Left colon (tissue), 2 donors: Measurements from ENCODE around the gene NUP58. TPM values are rescaled to one million over a fixed set of nuclear protein-coding genes. Genes with fewer than 3 reads are reported as not detected.
A peak's percentile ranks its signal among the peaks of the same experiment; 100 is the strongest.

Experiments
- ATAC-seq: fragments of 200-7000 bp; cut with Tn5 transposase; one replicate; pipeline ENCODE4 v1.9.1; 2020; ENCODE audit warnings: mild to moderate bottlenecking, moderate library complexity
- DNase-seq, 2 donors: peaks; one replicate each; pipeline ENCODE4 v3.0.0-alpha.2; 2020
- intact Hi-C, 2 donors: fragments of 100-400 bp; cut with DNase I in 1 of 2; cut with micrococcal nuclease in 1 of 2; formaldehyde crosslinking; loops; one replicate each; pipeline versions ENCODE4 v1.11.2 to v1.14.0; 2022; cut with DNase I, micrococcal nuclease
- long read RNA-seq: library from polyadenylated mRNA; unstranded; transcript quantifications from one replicate; pipeline ENCODE4 v2.0.0, GENCODE V29; 2021
- total RNA-seq, 2 donors: library from RNA; stranded (reverse); fragmentation: NEBNext Ultra II Directional; extraction: Animal tissue kit (Norgen Biotek cat#: 25700); gene quantifications; one replicate each; pipeline ENCODE4 v1.2.1, GENCODE V29; 2021
- donor health status: DM: no; HTN: no; CAD: no.
- donor health status: DM: yes; HTN: yes; CAD: no.

NUP58 gene, protein sequence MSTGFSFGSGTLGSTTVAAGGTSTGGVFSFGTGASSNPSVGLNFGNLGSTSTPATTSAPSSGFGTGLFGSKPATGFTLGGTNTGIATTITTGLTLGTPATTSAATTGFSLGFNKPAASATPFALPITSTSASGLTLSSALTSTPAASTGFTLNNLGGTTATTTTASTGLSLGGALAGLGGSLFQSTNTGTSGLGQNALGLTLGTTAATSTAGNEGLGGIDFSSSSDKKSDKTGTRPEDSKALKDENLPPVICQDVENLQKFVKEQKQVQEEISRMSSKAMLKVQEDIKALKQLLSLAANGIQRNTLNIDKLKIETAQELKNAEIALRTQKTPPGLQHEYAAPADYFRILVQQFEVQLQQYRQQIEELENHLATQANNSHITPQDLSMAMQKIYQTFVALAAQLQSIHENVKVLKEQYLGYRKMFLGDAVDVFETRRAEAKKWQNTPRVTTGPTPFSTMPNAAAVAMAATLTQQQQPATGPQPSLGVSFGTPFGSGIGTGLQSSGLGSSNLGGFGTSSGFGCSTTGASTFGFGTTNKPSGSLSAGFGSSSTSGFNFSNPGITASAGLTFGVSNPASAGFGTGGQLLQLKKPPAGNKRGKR
- total RNA-seq, result 10 to 100 TPM; 28.7 to 32.6 TPM
- long read RNA-seq, full-length matches to known transcripts, result 7 of 13 reads
- long read RNA-seq, partial matches to known transcripts, result 2 of 13 reads
- long read RNA-seq, other reads (novel, unspliced or antisense), result 4 of 13 reads

DNA sequence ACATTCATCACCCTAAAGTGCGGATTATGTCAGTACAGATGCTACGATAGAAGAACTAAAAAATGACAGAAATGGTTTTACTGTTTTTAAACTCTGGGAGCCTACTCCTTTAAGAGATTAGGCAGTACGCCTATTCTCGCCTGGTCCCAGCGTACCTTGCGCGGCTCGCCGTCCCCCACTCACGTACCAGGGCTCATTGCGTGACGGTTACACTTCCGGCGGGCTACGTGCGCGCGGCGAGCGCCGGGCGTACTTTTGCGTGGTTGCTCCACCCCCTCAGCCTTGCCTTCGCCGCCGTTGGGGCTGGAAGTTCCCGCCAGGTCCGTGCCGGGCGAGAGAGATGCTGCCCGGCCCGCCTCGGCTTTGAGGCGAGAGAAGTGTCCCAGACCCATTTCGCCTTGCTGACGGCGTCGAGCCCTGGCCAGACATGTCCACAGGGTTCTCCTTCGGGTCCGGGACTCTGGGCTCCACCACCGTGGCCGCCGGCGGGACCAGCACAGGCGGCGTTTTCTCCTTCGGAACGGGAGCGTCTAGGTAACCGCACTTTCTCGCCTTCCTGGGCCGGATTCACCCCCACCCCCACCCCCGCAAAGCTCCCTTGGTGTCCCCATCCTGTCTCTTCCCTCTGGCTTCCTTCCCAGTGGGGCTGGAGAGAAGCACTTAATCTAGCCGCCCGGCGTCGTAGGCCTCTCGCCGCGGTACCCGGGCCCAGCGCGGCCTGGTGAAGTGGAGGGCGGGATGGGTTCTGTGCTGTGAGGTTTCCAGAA, at the start of gene NUP58:
Gene NUP58 (plus strand): TSS at position 279 of the 767 bp plus-strand sequence. CDS start 149 bp downstream, at position 428.
- intact Hi-C loops, result no loop called here
- peak; percentile 100 for ATAC-seq
- peak; percentile 95 to 97 for DNase-seq

DNA sequence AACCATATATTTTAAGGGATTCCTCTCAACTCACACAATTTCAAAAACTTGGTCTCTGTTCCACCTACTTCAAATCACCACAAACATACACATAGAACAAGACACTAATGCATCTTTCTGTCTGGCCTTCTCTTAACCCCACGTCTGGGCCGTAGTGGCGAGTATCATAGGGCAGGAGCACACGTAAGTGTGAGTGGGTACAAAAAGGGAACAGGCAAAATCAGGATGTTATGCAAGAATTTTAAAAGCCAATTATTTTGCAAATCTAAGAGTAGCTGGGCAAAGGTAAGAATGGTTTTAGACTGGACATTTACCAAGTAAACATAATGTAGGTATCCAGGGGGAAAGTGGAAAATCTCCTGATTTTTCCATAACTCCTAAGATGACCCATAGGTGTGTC, 49.2 kb upstream of the NUP58 start:
- intact Hi-C loops, result no loop called here
- ATAC-seq (no peak), DNase-seq (no peak)

DNA sequence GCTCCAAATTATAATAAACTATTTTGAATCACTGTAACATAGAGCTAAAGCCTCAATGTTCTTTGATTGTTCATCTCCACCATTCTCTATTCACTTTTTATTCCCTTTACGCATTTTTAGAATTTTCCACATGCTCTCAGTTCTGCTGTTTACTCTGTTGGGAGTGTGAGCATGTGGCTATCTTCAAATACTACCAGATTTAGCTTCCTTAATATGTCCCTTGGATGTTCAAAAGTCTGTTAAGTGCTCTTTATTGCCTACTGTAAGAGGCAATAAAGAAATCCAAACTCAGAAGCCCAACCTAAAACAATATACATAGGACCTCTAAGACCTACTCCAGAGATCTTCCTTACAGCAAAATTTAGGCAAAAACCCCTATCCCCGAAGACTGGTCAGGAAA, 48.7 kb upstream of the NUP58 start:
- intact Hi-C loops, result no loop called here
- DNase-seq, result no peak
- peak; percentile 85 for ATAC-seq

DNA sequence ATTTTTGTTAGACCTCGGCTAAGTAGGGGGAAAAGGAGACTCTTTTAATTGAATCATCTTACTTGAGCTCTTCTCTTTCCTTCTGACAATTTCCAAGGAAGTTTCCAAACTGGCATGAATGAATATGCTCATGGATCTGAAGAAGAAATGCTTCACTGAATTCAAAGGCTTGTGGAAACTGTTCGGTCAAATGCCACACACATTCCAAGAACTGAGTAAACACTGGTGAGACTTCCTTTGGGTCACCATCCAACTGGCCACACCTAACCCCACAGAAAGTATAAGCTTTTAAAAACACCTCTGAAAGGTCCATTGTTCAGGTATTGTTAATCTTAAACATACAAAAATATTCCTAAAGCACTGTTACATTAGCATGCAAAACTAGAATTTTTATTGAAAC, 47.7 kb upstream of the NUP58 start:
- intact Hi-C loops, result no loop called here
- DNase-seq (no peak), ATAC-seq (peak; percentile 91)

DNA sequence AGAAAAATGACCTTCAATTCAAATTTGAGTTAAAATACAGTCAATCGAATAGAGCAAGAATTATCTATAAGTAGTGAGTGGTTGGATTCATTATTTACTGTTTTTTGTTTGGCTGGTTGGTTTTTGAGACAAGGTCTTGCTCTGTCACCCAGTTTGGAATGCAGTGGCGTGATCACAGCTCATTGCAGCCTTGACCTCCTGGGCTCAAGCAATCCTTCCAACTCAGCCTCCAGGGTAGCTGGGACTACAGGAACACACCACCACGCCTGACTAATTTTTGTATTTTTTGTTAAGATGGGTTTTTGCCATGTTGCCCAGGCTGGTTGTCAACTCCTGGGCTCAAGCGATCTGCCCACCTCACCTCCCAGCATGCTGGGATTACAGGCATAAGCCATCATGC, 39.2 kb upstream of the NUP58 start:
- intact Hi-C loops, result no loop called here
- DNase-seq (no peak), ATAC-seq (no peak)

DNA sequence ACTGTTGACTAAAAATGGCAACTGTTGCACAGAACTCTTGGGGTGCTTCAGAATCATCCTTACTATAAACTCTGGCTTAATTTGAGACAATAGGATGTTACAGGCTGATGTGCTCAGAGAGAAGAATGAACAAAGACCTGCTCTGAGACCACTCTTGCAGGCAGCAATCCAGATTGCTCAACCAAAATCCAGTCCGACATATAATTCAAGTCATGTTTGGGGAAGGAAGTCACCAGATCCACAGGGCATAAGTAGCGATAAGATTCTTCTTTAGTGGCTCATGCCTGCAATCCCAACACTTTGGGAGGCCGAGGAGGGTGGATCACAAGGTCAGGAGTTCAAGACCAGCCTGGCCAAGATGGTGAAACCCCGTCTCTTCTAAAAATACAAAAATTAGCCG, 34.7 kb upstream of the NUP58 start:
- DNase-seq (no peak), ATAC-seq (no peak)
- intact Hi-C loops, result no loop called here

DNA sequence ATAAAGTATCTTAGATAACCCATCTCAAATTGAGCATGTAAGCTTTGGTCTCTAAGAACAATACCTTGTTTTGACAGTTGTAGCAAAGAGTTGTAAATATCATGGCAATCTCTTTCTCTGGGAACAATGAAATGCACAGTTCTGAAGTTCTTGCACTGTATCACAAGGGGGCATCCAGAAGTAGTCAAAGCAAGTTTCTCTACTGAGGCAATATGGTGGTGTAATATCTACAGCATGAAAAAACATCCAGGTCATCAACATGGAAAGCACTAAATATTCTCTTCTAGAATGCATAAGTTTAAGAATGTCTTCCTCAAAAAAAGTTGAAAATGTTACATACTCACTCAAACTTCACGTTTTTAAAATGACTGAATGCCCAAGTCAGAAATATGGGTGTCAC, 33.7 kb upstream of the NUP58 start:
- ATAC-seq, result no peak
- DNase-seq, result no peak
- intact Hi-C loops, result no loop called here

DNA sequence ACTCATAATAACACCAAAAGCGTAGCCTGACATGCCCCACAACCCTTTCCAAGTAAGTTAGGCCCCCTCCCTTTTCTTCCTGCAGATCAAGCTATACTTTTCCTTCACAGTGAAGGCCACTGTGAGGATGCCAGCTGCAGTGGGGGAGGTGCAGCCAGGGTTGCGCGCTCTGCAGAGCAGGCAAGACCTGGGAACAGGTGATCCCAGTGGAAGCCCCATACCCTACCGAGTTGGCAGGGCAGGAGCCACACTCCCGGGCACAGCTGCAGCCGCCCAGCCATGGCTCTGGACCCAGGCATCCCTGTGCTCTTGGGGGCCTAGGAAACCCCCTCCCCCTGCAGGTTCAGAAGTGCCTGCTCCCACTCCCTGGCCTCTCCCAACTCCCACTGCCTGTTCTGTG, 32.9 kb upstream of the NUP58 start:
- ATAC-seq (no peak), DNase-seq (no peak)
- intact Hi-C loops, result no loop called here

DNA sequence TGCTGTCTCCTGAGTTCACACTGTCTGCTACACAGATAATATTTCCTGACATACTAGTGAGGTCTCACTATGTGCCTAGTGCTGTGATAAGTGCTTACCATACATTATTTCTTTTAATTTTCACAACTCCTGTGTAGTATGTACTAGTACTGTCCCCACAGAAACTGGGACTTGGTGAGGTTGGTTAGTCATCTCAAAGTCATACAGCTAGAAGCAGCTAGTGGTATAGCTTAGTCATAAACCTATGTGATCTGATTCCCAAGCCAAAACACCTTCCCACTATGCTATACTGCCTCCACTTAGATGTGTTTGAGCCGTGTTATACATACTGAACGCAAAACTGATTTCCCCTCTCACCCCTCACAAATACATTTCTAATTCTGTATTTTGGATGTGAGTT, 24.7 kb upstream of the NUP58 start:
- ATAC-seq, result no peak
- DNase-seq, result no peak
- intact Hi-C loops, result no loop called here

DNA sequence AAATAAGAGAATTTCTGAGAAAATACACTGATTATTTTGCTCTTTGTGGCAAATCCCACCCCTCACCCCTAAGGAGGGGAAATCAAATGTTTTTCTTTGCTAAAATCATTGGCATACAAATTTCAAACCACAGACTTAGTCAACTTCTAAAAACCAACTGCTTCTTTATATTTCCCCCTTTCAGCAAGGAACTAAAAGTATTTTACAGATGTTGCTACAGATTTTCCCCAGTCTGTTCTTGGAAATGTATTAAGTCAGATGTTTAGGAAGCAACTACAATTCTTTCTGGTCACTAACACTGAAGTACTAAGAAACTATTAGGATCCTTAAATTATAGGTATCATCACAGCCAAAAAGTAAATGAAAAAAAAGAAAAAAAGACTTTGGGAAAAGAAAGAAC, 21.0 kb upstream of the NUP58 start:
- intact Hi-C loops, result no loop called here
- ATAC-seq (no peak), DNase-seq (no peak)

DNA sequence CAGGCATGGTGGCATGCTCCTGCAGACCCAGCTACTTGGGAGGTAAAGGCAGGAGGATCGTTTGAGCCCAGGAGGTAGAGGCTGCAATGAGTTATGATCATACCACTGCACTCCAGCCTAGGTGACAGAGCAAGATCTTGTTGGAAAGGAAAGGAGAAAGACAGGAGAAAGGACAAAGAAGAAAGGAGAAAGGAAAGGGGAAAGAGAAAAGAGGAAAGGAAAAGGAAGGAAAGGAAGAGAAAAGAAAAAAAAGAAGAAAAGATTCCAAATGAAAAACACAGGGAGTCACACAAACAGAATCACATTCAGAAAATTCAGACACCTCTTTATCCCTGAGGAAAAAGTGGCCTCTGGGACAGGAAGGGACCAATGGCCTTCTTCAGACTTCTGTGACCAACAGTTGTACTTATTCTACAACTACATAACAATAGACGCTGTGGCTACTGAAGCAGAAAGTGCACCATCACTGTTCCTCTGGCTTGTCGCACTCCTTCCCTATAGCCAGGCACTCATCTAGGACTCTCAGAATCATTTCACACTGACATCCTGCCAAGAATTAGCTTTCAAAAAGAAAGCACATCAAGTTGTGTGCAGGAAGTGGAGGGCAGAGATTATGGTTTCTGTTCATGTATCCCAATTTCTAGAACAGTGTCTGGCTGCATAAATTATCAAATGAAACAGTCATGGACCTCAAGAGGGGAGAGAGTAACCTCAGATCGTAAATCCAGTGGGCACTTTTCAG, 20.1 kb upstream of the NUP58 start:
- no peak for DNase-seq
- intact Hi-C loops, result no loop called here
- no peak for ATAC-seq

DNA sequence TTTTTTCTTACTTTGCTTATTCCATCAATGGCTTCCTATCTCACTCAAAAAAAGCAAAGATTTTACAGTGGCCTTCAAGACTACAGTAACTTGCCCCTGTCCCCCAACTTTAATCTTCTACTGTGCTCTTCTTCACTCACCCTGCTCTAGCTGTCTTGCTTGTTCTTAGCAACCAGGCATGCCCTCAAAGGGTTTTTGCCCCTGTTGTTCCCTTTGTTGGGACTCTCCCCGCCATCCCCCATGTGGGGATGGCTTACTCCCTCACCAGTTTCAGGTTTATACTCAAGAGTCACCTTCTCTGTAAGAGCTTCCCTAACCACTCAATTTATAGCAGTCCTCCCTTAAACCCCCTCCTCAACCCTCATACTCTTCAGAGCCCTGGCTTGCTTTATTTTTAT, 19.5 kb upstream of the NUP58 start:
- DNase-seq, result no peak
- intact Hi-C loops, result no loop called here
- no peak for ATAC-seq

DNA sequence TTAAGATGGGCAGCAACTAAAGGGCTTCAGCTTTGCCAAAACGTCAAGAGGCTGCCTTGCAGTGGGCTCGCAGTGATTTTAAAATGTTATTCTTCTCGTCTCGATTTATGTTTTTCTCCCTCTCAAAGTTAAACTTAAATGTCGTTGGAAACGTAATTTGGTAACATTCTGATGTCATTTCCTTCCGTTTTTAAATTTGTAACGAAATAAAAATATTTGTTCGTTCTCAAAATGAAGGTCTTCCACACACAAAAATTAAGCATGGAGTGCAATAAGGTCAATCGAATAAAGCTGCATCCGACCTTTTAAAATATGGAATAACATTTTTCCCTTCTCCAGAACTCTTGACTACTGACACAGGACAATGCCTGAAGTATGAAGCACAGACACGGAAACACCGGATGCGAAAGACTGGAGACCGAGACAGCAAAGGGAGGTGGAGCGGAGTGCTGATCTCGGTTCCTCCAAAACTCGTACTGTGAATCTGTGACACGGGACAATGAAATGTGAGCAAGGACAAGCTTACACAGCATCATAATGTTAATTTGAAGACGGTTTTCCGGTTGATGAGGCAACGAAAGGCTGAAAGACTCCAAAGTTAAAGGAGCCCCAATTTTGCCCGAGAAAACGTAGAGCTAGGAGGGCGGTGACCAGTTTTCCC, 15.0 kb upstream of the NUP58 start:
- DNase-seq (peak; percentile 40 to 47), ATAC-seq (peak; percentile 64)
- intact Hi-C loops, result no loop called here

DNA sequence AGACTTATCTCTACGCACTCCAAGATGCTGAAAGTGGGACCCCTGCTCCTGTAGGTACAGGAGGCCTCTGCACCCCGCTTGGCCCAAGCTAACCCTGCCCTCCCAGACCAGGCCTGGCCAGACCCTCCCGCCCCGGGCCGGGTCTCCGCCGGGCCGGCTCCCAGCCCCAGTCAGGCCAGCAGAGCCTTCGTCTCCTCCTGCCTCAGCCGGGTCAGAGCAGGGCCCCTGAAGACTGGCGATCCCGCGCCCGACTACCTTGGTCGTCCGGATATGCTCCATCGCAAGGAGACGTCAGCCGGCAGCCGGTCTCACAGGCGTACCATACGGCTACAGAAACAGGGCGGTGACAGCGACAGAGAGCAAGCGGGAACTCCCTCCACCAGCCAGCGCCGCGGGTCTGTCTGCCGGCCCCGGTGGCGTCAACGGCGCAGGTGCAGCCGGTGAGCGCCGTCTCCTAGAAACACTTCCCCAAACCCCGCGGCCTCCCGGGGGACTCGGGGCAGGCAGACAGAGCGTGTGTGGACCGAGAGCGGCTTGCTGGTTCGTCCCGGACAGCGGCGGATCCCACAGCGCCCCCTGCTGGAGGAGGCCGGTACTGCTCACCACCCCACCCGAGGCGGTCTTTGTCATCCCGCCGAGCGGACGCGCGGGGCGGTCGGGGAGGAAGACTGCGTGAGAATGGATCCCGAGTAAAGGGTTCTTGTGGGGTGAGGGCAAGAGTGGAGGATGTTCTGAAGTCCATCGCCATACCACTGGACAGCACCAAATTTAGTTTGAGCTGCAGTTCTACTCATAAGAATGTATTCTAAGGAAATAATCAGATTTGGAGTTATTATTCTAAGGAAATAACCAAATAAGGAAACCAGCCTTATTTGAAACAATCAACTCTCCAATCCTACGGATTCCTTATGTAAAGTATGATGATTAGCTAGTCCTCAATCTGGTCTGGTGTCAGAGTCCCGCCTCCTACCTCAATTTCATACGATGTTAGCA, 14.2 kb upstream of the NUP58 start, which contains the start of gene MTMR6:
Gene MTMR6 (minus strand): TSS at position 520 of the 993 bp plus-strand sequence. CDS start 241 bp downstream, at position 279.
- intact Hi-C loops, result no loop called here

DNA sequence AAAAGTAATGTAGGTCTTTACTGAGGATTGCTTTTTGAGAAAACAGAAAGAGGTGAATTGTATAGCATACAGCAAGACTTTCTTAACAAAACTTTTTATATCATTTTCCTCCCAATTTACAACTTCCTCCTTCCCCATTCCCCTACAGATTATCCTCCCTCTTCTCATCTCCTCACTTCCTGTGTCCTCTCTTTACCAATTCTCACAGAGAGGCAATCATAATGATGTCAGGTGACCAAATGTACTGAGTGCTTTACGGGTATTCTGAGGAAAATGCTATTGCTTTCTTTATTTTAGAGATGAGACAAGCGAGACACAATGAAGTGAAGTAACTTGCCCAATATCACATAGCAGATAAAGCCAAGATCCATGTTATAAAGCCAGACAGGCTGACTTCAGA, 12.5 kb upstream of the NUP58 start:
- no peak for ATAC-seq
- intact Hi-C loops, result no loop called here
- no peak for DNase-seq

More for the DNA sequence above, 14.2 kb upstream of the NUP58 start, which contains the start of gene MTMR6:
- peak; percentile 90 to 92 for DNase-seq
- ATAC-seq, result peak; percentile 95

DNA sequence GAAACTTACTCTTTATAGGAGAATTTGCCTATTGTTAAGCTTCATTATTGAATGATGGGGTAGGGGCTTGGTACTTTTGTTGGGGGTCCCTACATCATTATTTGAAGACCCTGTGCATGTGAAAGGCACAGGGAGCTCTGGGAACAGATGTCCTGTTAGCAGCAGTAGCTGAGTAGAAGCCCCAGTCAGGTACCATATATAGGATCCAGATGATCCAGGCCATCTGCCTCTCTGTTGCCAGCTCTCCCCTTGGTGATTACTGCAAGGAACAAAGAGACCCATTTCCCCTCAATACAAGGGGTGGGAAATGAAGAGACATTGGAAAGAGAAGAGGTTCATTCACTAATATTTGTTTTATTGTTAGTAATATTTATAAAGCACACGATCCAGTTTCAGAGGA, 9.7 kb upstream of the NUP58 start:
- DNase-seq (no peak), ATAC-seq (no peak)
- intact Hi-C loops, result no loop called here

DNA sequence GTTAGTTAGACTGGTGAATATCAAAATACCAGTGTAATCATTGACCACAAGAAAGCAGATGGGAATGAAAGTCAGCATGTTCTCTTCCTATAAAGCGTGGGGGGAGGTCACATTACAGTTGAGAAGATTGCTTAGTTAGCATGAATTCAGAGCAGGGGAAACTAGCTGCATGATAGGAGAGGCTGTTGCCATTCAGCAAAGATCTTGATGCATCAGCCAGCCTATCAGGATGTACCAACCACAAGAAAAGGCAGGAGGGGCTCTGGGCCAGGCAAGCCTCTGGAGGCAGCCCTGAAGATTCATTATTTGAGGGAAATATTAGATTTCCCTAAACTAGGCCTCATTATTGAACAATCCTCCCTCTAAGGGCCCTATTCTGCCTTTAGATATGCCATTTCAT, 9.1 kb upstream of the NUP58 start:
- intact Hi-C loops, result no loop called here
- no peak for DNase-seq
- no peak for ATAC-seq
